GM23248 (cell line): ENCODE data around the gene NTRK2. TPM values are rescaled to one million over a fixed set of nuclear protein-coding genes. Genes with fewer than 3 reads are reported as not detected.

Experiments used
- DNase-seq: peaks from one replicate; pipeline ENCODE4 v3.0.0-alpha.2; 2015
- H2AFZ ChIP-seq: fragments of 200-600 bp; sonication (generic); 2 replicates; pipeline ENCODE4 v1.6.1; 2016; ENCODE audit warnings: antibody characterized with exemption
- H3F3A ChIP-seq: fragments of 200-600 bp; sonication (generic); 2 replicates; pipeline ENCODE4 v1.6.1; 2016; ENCODE audit warnings: mild to moderate bottlenecking, antibody characterized with exemption, mixed run types; ENCODE audit not compliant: insufficient read depth
- H3K27ac ChIP-seq: fragments of 200-600 bp; sonication (generic); 2 replicates; pipeline ENCODE4 v1.5.1; 2016; ENCODE audit warnings: mild to moderate bottlenecking
- H3K27me3 ChIP-seq: fragments of 200-600 bp; sonication (generic); replicated peaks from 2 replicates; pipeline ENCODE4 v1.6.1; 2016; ENCODE audit warnings: mild to moderate bottlenecking; ENCODE audit not compliant: insufficient read depth
- H3K36me3 ChIP-seq: fragments of 200-600 bp; sonication (generic); 2 replicates; pipeline ENCODE4 v1.6.1; 2016; ENCODE audit warnings: low read depth, mild to moderate bottlenecking
- H3K4me1 ChIP-seq: fragments of 200-600 bp; sonication (generic); 2 replicates; pipeline ENCODE4 v1.6.1; 2016; ENCODE audit warnings: mild to moderate bottlenecking; ENCODE audit not compliant: insufficient read depth
- H3K4me2 ChIP-seq: fragments of 200-600 bp; sonication (generic); one replicate; pipeline ENCODE4 v1.6.1; 2016; ENCODE audit warnings: mild to moderate bottlenecking; ENCODE audit not compliant: unreplicated experiment
- H3K4me3 ChIP-seq: fragments of 200-600 bp; sonication (generic); 2 replicates; pipeline ENCODE4 v1.5.1; 2016; ENCODE audit warnings: mild to moderate bottlenecking
- H3K79me2 ChIP-seq: fragments of 200-600 bp; sonication (generic); 2 replicates; pipeline ENCODE4 v1.6.1; 2016; ENCODE audit warnings: mild to moderate bottlenecking; ENCODE audit not compliant: insufficient read depth
- H3K9ac ChIP-seq: fragments of 200-600 bp; sonication (generic); 2 replicates; pipeline ENCODE4 v1.6.1; 2016; ENCODE audit warnings: mild to moderate bottlenecking
- H3K9me2 ChIP-seq: fragments of 200-600 bp; sonication (generic); 2 replicates; pipeline ENCODE4 v1.6.1; 2016; ENCODE audit warnings: mixed run types, mild to moderate bottlenecking, moderate library complexity; ENCODE audit not compliant: insufficient read depth
- H3K9me3 ChIP-seq: fragments of 200-600 bp; sonication (generic); one replicate; pipeline ENCODE4 v1.6.1; 2017; ENCODE audit warnings: low read depth
- H4K20me1 ChIP-seq: fragments of 200-600 bp; sonication (generic); 2 replicates; pipeline ENCODE4 v1.6.0; 2016; ENCODE audit not compliant: insufficient read depth
- EZH2 ChIP-seq: fragments of 200-600 bp; sonication (generic); IDR thresholded peaks from 2 replicates; pipeline ENCODE4 v1.6.1; 2018; ENCODE audit warnings: antibody characterized with exemption, mild to moderate bottlenecking; ENCODE audit not compliant: insufficient read depth, poor library complexity, severe bottlenecking
- EZH2phosphoT487 ChIP-seq: fragments of 200-600 bp; sonication (generic); IDR thresholded peaks from 2 replicates; pipeline ENCODE4 v1.6.1; 2018; ENCODE audit warnings: antibody characterized with exemption, moderate library complexity, mild to moderate bottlenecking, low read depth; ENCODE audit not compliant: insufficient read depth
- WGBS, 2 experiments: methylation state at CpG; one replicate each; pipeline ENCODE4 v1.1.6; 2015 to 2017; ENCODE audit warnings: low lambda C conversion rate in 2 of 2, low coverage in 1 of 2; ENCODE audit errors: missing lambda C conversion rate in 2 of 2; 5-methylcytosine and 5-hydroxymethylcytosine counted together
- in situ Hi-C: fragments of 300-500 bp; cut with MboI; formaldehyde crosslinking; loops from 2 replicates; pipeline ENCODE4 v1.15.0; 2020
- polyA plus RNA-seq: library from polyadenylated mRNA; unstranded; fragments of >200 nt; fragmentation: Nextera tagmentation; extraction: Ambion mirVana; gene quantifications from 2 replicates; pipeline ENCODE4 v1.2.1, GENCODE V29; 2016
- total RNA-seq: library from RNA; depleted of rRNA; stranded (reverse); fragments of >200 nt; shearing (Covaris generic); gene quantifications from 2 replicates; pipeline ENCODE4 v1.2.3, GENCODE V29; 2014

NTRK2 gene
- total and polyA plus RNA-seq, 2 experiments from 2014 or later: not detected

- in situ Hi-C loops: loop anchor here (25.0 kb wide), 1 partner anchor 558 kb away; no protein-coding TSS in a partner anchor
- no peak for TF ChIP-seq EZH2
- TF ChIP-seq EZH2phosphoT487: no peak
- Histone ChIP-seq H3K36me3 (no peaks in the 10 kb centered on the region), H3K9me2 (no peaks in the 10 kb centered on the region), H3K79me2 (no peaks in the 10 kb centered on the region), H3K4me1 (no peaks in the 10 kb centered on the region), H3K9me3 (no peaks in the 10 kb centered on the region), H3K9ac (no peak overlapping the region), H2AFZ (no peak overlapping the region), H4K20me1 (no peaks in the 10 kb centered on the region), H3F3A (no peaks in the 10 kb centered on the region), H3K4me3 (no peak overlapping the region), H3K27me3 (no peaks in the 10 kb centered on the region), H3K27ac (no peak overlapping the region), H3K4me2 (no peak overlapping the region)
- 31 to 33% methylated on average over 2 of the region's 2 CpGs for WGBS, 2 experiments
- peak; percentile 14 for DNase-seq
These were observed 300.9 kb downstream of the NTRK2 start for GRCh38 chr9:84970432-84970831.

- TF ChIP-seq EZH2 (no peak), EZH2phosphoT487 (no peak)
- DNase-seq: no peak
- H3K9me2 ChIP-seq: no peaks in the 10 kb centered on the region
- H3K9ac ChIP-seq: no peak overlapping the region
- H3F3A ChIP-seq: no peaks in the 10 kb centered on the region
- H3K4me2 ChIP-seq: no peak overlapping the region
- no peak overlapping the region for H3K4me3 ChIP-seq
- no peaks in the 10 kb centered on the region for H3K4me1 ChIP-seq
- H3K79me2 ChIP-seq: no peaks in the 10 kb centered on the region
- H3K9me3 ChIP-seq: no peaks in the 10 kb centered on the region
- no peak overlapping the region for H3K27ac ChIP-seq
- H3K36me3 ChIP-seq: no peaks in the 10 kb centered on the region
- in situ Hi-C loops: loop anchor here (25.0 kb wide), 1 partner anchor 559 kb away; no protein-coding TSS in a partner anchor
- H3K27me3 ChIP-seq: no peaks in the 10 kb centered on the region
- no peak overlapping the region for H2AFZ ChIP-seq
- no peaks in the 10 kb centered on the region for H4K20me1 ChIP-seq
These were observed 302.0 kb downstream of the NTRK2 start for GRCh38 chr9:84971571-84971970.

GRCh38 chr9:84974258-84974657 lies 304.7 kb downstream of the NTRK2 start:
- Histone ChIP-seq H3K9me2 (no peaks in the 10 kb centered on the region), H3K27me3 (no peaks in the 10 kb centered on the region), H3K9me3 (no peaks in the 10 kb centered on the region), H3K79me2 (no peaks in the 10 kb centered on the region), H3K36me3 (no peaks in the 10 kb centered on the region), H3K9ac (no peak overlapping the region), H3F3A (no peaks in the 10 kb centered on the region), H3K4me1 (no peaks in the 10 kb centered on the region), H4K20me1 (no peaks in the 10 kb centered on the region), H3K4me2 (no peak overlapping the region), H3K27ac (no peak overlapping the region), H2AFZ (no peak overlapping the region), H3K4me3 (no peak overlapping the region)
- no peak for DNase-seq
- TF ChIP-seq EZH2 (no peak), EZH2phosphoT487 (no peak)
- in situ Hi-C loops: loop anchor here (25.0 kb wide), 1 partner anchor 562 kb away; no protein-coding TSS in a partner anchor
- WGBS, 2 experiments: 17 to 22% methylated on average over 1 of the region's 1 CpG

GRCh38 chr9:84974855-84975254 lies 305.3 kb downstream of the NTRK2 start:
- H4K20me1 ChIP-seq: no peaks in the 10 kb centered on the region
- no peak overlapping the region for H3K9ac ChIP-seq
- WGBS, 2 experiments: 39 to 47% methylated on average over 5 of the region's 5 CpGs
- TF ChIP-seq EZH2phosphoT487 (no peak), EZH2 (no peak)
- H3K4me1 ChIP-seq: no peaks in the 10 kb centered on the region
- H3F3A ChIP-seq: no peaks in the 10 kb centered on the region
- H3K27ac ChIP-seq: no peak overlapping the region
- H3K4me2 ChIP-seq: no peak overlapping the region
- H3K9me2 ChIP-seq: no peaks in the 10 kb centered on the region
- no peaks in the 10 kb centered on the region for H3K79me2 ChIP-seq
- no peak overlapping the region for H3K4me3 ChIP-seq
- H3K9me3 ChIP-seq: no peaks in the 10 kb centered on the region
- H3K27me3 ChIP-seq: no peaks in the 10 kb centered on the region
- H2AFZ ChIP-seq: no peak overlapping the region
- in situ Hi-C loops: loop anchor here (25.0 kb wide), 1 partner anchor 563 kb away; no protein-coding TSS in a partner anchor
- H3K36me3 ChIP-seq: no peaks in the 10 kb centered on the region
- DNase-seq: no peak

- H3F3A ChIP-seq: no peaks in the 10 kb centered on the region
- no peaks in the 10 kb centered on the region for H3K79me2 ChIP-seq
- no peaks in the 10 kb centered on the region for H3K36me3 ChIP-seq
- H3K27me3 ChIP-seq: no peaks in the 10 kb centered on the region
- no peak for DNase-seq
- H3K4me1 ChIP-seq: no peaks in the 10 kb centered on the region
- H3K9me3 ChIP-seq: no peaks in the 10 kb centered on the region
- no peak for TF ChIP-seq EZH2
- TF ChIP-seq EZH2phosphoT487: no peak
- H3K27ac ChIP-seq: no peak overlapping the region
- H3K4me3 ChIP-seq: no peak overlapping the region
- no peak overlapping the region for H2AFZ ChIP-seq
- H3K4me2 ChIP-seq: no peak overlapping the region
- WGBS, 2 experiments: 30 to 40% methylated on average over 2 of the region's 2 CpGs
- no peak overlapping the region for H3K9ac ChIP-seq
- in situ Hi-C loops: no loop called here
- H4K20me1 ChIP-seq: no peaks in the 10 kb centered on the region
- no peaks in the 10 kb centered on the region for H3K9me2 ChIP-seq
These were observed 306.4 kb downstream of the NTRK2 start for GRCh38 chr9:84975926-84976325.
